ENCODE data around the gene PMEL.

- TF ChIP-seq POLR2A (IDR thresholded peaks at IDR 0.05): peak; percentile 26 to 50
- TF ChIP-seq, protein P1, sequence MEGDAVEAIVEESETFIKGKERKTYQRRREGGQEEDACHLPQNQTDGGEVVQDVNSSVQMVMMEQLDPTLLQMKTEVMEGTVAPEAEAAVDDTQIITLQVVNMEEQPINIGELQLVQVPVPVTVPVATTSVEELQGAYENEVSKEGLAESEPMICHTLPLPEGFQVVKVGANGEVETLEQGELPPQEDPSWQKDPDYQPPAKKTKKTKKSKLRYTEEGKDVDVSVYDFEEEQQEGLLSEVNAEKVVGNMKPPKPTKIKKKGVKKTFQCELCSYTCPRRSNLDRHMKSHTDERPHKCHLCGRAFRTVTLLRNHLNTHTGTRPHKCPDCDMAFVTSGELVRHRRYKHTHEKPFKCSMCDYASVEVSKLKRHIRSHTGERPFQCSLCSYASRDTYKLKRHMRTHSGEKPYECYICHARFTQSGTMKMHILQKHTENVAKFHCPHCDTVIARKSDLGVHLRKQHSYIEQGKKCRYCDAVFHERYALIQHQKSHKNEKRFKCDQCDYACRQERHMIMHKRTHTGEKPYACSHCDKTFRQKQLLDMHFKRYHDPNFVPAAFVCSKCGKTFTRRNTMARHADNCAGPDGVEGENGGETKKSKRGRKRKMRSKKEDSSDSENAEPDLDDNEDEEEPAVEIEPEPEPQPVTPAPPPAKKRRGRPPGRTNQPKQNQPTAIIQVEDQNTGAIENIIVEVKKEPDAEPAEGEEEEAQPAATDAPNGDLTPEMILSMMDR (IDR thresholded peaks at IDR 0.05): no peak
These were observed 33.9 kb downstream of the PMEL start for GRCh38 chr12:55931780-55932550.
